ENCODE measurements around the gene LRRC73. TPM values are rescaled to one million over a fixed set of nuclear protein-coding genes. Genes with fewer than 3 reads are reported as not detected.
A peak's percentile ranks its signal among the peaks of the same experiment; 100 is the strongest.

LRRC73 gene
- total and polyA plus RNA-seq, 9 of the 15 experiments (the other 6 are each of a cell fraction or from before 2014, with no cell fraction given) = 0.07 to 0.55 (median 0.16) TPM; not detected in 3

- TF ChIP-seq HBP1 (CRISPR knock-in tag; IDR thresholded peaks at IDR 0.05) (no peak), MAFG (tag; conservative IDR thresholded peaks at IDR 0.05) (no peak), ZNF639 (CRISPR knock-in tag; conservative IDR thresholded peaks at IDR 0.05 in 1 of 2, IDR thresholded peaks at IDR 0.05 in 1 of 2) (no peak), CAMTA2 (CRISPR knock-in tag; conservative IDR thresholded peaks at IDR 0.05) (no peak), MTA2 (IDR thresholded peaks at IDR 0.05; ENCODE audit: low read depth) (no peak), TEAD1 (CRISPR knock-in tag; IDR thresholded peaks at IDR 0.05) (0 out of 4 replicates have a peak, but pooled peaks of 1 of the 2 experiments have one; percentile 42), ZBED1 (IDR thresholded peaks at IDR 0.05) (no peak), HNRNPL (IDR thresholded peaks at IDR 0.05; ENCODE audit: low read depth, low read length) (no peak), CBX2 (IDR thresholded peaks at IDR 0.05; ENCODE audit: insufficient read depth, low read length, poor library complexity, severe bottlenecking) (no peak), GABPB1 (CRISPR knock-in tag; IDR thresholded peaks at IDR 0.05) (peak; percentile 34; the same call in 1 of the 2 replicates), PTBP1 (IDR thresholded peaks at IDR 0.05; ENCODE audit: low read depth, low read length) (no peak), KDM2B (CRISPR knock-in tag; IDR thresholded peaks at IDR 0.05) (no peak), NKRF (IDR thresholded peaks at IDR 0.05; ENCODE audit: borderline replicate concordance) (no peak), ZZZ3 (IDR thresholded peaks at IDR 0.05) (no peak), PKNOX1 (IDR thresholded peaks at IDR 0.05) (no peak), ZNF512 (tag; IDR thresholded peaks at IDR 0.05) (no peak), HMGN3 (IDR thresholded peaks at IDR 0.05; ENCODE audit: borderline replicate concordance, extremely low read depth, insufficient read length, low read depth, low read length) (no peak), NFXL1 (CRISPR knock-in tag; IDR thresholded peaks at IDR 0.05) (no peak), COPS2 (conservative IDR thresholded peaks at IDR 0.05) (no peak), SRSF3 (IDR thresholded peaks at IDR 0.05; ENCODE audit: insufficient read depth, low read length) (no peak)
Observed at GRCh38 chr6:43506667-43507471, 3.3 kb downstream of the LRRC73 start (continued).

All from K562 (cell line).